Measurements from ENCODE around the gene ADIPOR2. TPM values are rescaled to one million over a fixed set of nuclear protein-coding genes. Genes with fewer than 3 reads are reported as not detected.

The ADIPOR2 gene
- total RNA-seq, 1 experiment from 2014 or later, result 45.3 TPM

DNA sequence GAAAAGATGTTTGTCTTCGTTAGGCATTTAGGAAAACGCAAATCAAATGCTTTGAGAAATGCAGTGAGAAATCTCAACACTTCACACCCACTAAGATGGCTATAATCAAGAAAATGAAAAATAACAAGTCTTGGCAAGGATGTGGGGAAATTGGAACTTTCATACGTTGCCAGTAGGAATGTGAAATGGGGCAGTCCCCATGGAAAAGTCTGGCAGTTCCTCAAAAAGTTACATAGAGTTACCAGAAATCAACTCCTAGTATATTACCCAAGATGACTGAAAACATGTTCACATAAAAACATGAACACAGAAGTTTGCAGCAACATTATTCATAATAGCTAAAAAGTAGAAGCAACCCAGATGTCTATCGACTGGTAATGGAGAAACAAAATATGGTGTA lies 88.0 kb downstream of the ADIPOR2 start:
- H3K9me3 ChIP-seq (ENCODE audit: control insufficient read depth, low read depth, low read length), result no peaks in the 10 kb centered on the region
- H2AFZ ChIP-seq (ENCODE audit: low read length), result no peak overlapping the region
- no peak overlapping the region for H2BK5ac ChIP-seq (ENCODE audit: insufficient read length, low read length)
- no peak overlapping the region for H3K56ac ChIP-seq (ENCODE audit: insufficient read length, low read depth, low read length)
- no peak overlapping the region for H3T11ph ChIP-seq (ENCODE audit: low read length)
- no peak overlapping the region for H3K14ac ChIP-seq (ENCODE audit: insufficient read depth, low read length)
- no peaks in the 10 kb centered on the region for H3K9me3 Mint-ChIP-seq
- H3K79me1 ChIP-seq (ENCODE audit: insufficient read depth, low read depth, low read length, poor library complexity, severe bottlenecking), result peaks cover 3% of the 10 kb centered on the region
- peaks cover 17 to 19% of the 10 kb centered on the region in 2 experiments for H3K4me1 Mint-ChIP-seq
- no peak overlapping the region for H2BK120ac ChIP-seq (ENCODE audit: low read depth, low read length, poor library complexity, severe bottlenecking)
- H4K20me1 ChIP-seq (ENCODE audit: control insufficient read depth, insufficient read depth, insufficient read length), result no peaks in the 10 kb centered on the region
- H3K23ac ChIP-seq (ENCODE audit: insufficient read length, low read depth, low read length), result no peak overlapping the region
- no peak overlapping the region for H3K18ac ChIP-seq (ENCODE audit: insufficient read length, low read depth, low read length)
- no peaks in the 10 kb centered on the region for H3K23me2 ChIP-seq (ENCODE audit: insufficient read length, low read depth, low read length, poor library complexity, severe bottlenecking)
- no peak for TF ChIP-seq CTCF (conservative IDR thresholded peaks at IDR 0.05)
- no peak overlapping the region for H2BK12ac ChIP-seq (ENCODE audit: insufficient read length, low read depth, low read length)
- no peaks in the 10 kb centered on the region for H3K27me3 Mint-ChIP-seq (ENCODE audit: low read depth)
- no peak for DNase-seq
- no peak overlapping the region for H3K27ac ChIP-seq (ENCODE audit: insufficient read length, low read depth, low read length)
- no peaks in the 10 kb centered on the region; the same call in 1 of the 2 replicates for H3K4me1 ChIP-seq (ENCODE audit: insufficient read depth, low read length)
- 0 out of 2 replicates have a peak, but pooled peaks cover 3% of the 10 kb centered on the region for H3K79me2 ChIP-seq (ENCODE audit: insufficient read depth, low read length)
- H4K5ac ChIP-seq (ENCODE audit: insufficient read length, low read depth, low read length), result no peak overlapping the region
- no peak overlapping the region for H3K4ac ChIP-seq (ENCODE audit: low read depth, low read length)
- H2BK15ac ChIP-seq (ENCODE audit: low read depth, low read length), result no peak overlapping the region
- no peak overlapping the region for H4K8ac ChIP-seq (replicated peaks; ENCODE audit: insufficient read length, low read depth, low read length)
- WGBS (ENCODE audit: extremely low coverage, insufficient read length, low lambda C conversion rate), result no CpG with 5 or more reads among the region's 4 CpGs
- no peak overlapping the region for H2AK5ac ChIP-seq (ENCODE audit: insufficient read length, low read length)
- no peak overlapping the region for H3K4me2 ChIP-seq (ENCODE audit: insufficient read depth, insufficient read length, low read length)
- H3K36me3 Mint-ChIP-seq (ENCODE audit: insufficient read depth in 1 of 3, low read depth in 3 of 3), result peaks cover 5 to 32% (median 8%) of the 10 kb centered on the region in 3 experiments; a peak in 6 of 7 replicates
- no peak overlapping the region for H4K91ac ChIP-seq (ENCODE audit: insufficient read length, low read depth, low read length)
- H3K4me3 Mint-ChIP-seq, result no peak overlapping the region
- no peaks in the 10 kb centered on the region for H3K27me3 ChIP-seq (ENCODE audit: insufficient read depth, low read length)
- no peak overlapping the region for H2BK20ac ChIP-seq (ENCODE audit: low read depth, low read length, poor library complexity, severe bottlenecking)
- H3K9ac ChIP-seq (ENCODE audit: extremely low read depth, insufficient read length, low read length), result no peak overlapping the region
- no peak overlapping the region for H3K27ac Mint-ChIP-seq
